D721Med (cell line): ENCODE measurements around the gene ARL2BP.

ENCODE experiments used
- DNase-seq: peaks from one replicate; pipeline ENCODE4 v3.0.0; 2011; ENCODE audit warnings: low spot score; ENCODE audit not compliant: insufficient read length
- FAIRE-seq: peaks from 2 replicates; lab custom pipeline; 2011; peaks lifted over from hg19 to GRCh38; lab: Jason Lieb, UNC
- CTCF ChIP-seq: IDR thresholded peaks from 2 replicates; pipeline ENCODE4 v1.5.1; 2012; ENCODE audit warnings: mild to moderate bottlenecking, control low read depth; ENCODE audit not compliant: insufficient read depth; ENCODE audit errors: missing control alignments

ARL2BP gene

GRCh38 chr16:57251352-57251751 is 6.3 kb downstream of the ARL2BP start:
- DNase-seq (no peak), FAIRE-seq (no peak)
- TF ChIP-seq CTCF, result no peak

GRCh38 chr16:57252148-57252721 is 7.2 kb downstream of the ARL2BP start:
- TF ChIP-seq CTCF, result no peak
- DNase-seq (no peak), FAIRE-seq (no peak)

GRCh38 chr16:57253466-57253865 is 8.4 kb downstream of the ARL2BP start:
- FAIRE-seq (no peak), DNase-seq (no peak)
- TF ChIP-seq CTCF, result no peak

- FAIRE-seq, result no peak
- no peak for DNase-seq
- TF ChIP-seq CTCF, result no peak
Measured at GRCh38 chr16:57255686-57256415, 10.8 kb downstream of the ARL2BP start.

GRCh38 chr16:57256601-57257395 is 11.7 kb downstream of the ARL2BP start:
- FAIRE-seq (no peak), DNase-seq (no peak)
- TF ChIP-seq CTCF, result no peak

- DNase-seq (no peak), FAIRE-seq (no peak)
- TF ChIP-seq CTCF, result no peak
Measured at GRCh38 chr16:57257455-57258070, 12.5 kb downstream of the ARL2BP start.
